ENCODE data around the gene OVOL1.
"Not testable (repeated sequence)": the region's sequence is repeated elsewhere in the genome, so short reads cannot be mapped to it uniquely, and the experiment has no call there.

OVOL1 gene

GRCh38 chr11:65762169-65762568, 24.7 kb upstream of the OVOL1 start:
- H3K4me1 ChIP-seq (ENCODE audit: control insufficient read depth, insufficient read depth, low read depth, low read length); H2BK12ac ChIP-seq (ENCODE audit: low read length in 2 of 2); H3K23ac ChIP-seq (ENCODE audit: low read length in 2 of 2); H3K36me3 ChIP-seq (ENCODE audit: control insufficient read depth in 1 of 2, insufficient read depth in 2 of 2, low read depth in 1 of 2, low read length in 2 of 2); H3K79me1 ChIP-seq (replicated peaks; ENCODE audit: low read length, poor library complexity, severe bottlenecking); H3K9me3 ChIP-seq (ENCODE audit: control insufficient read depth, low read length); H4K8ac ChIP-seq (ENCODE audit: low read length); H2BK5ac ChIP-seq (ENCODE audit: low read depth, low read length, poor library complexity, severe bottlenecking); H4K91ac ChIP-seq (ENCODE audit: low read length); H3K14ac ChIP-seq (ENCODE audit: low read length in 2 of 2); H2AFZ ChIP-seq (ENCODE audit: low read depth, low read length); H3K27ac ChIP-seq (ENCODE audit: low read length, poor library complexity, severe bottlenecking); H2AK5ac ChIP-seq (ENCODE audit: low read length, severe bottlenecking); H2BK120ac ChIP-seq (ENCODE audit: low read depth, low read length); H3K18ac ChIP-seq (ENCODE audit: low read depth in 1 of 2, low read length in 2 of 2); H3K4ac ChIP-seq (ENCODE audit: low read depth in 1 of 2, low read length in 2 of 2); H3K4me3 ChIP-seq (ENCODE audit: insufficient read depth in 1 of 2, low read depth in 1 of 2, low read length in 2 of 2); DNase-seq; H3K4me2 ChIP-seq (ENCODE audit: low read length, poor library complexity, severe bottlenecking); H3K27me3 ChIP-seq (ENCODE audit: control insufficient read depth in 1 of 2, insufficient read depth in 1 of 2, low read length in 2 of 2); H2BK15ac ChIP-seq (ENCODE audit: low read depth, poor library complexity, severe bottlenecking); H3K9ac ChIP-seq (ENCODE audit: low read length): not testable (repeated sequence)
- WGBS, result 83% methylated on average over 1 of the region's 5 CpGs

DNA sequence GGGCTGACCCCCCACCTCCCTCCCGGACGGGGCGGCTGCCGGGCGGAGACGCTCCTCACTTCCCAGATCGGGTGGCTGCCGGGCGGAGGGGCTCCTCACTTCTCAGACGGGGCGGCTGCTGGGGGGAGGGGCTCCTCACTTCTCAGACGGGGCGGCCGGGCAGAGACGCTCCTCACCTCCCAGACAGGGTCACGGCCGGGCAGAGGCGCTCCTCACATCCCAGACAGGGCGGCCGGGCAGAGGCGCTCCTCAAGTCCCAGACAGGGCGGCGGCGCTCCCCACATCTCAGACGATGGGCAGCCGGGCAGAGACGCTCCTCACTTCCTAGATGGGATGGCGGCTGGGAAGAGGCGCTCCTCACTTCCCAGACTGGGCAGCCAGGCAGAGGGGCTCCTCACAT, 24.0 kb upstream of the OVOL1 start:
- H3K14ac ChIP-seq (ENCODE audit: low read length in 2 of 2); H3K9me3 ChIP-seq (ENCODE audit: control insufficient read depth, low read length); H3K27me3 ChIP-seq (ENCODE audit: control insufficient read depth in 1 of 2, insufficient read depth in 1 of 2, low read length in 2 of 2); H2BK120ac ChIP-seq (ENCODE audit: low read depth, low read length); H3K4me1 ChIP-seq (ENCODE audit: control insufficient read depth, insufficient read depth, low read depth, low read length); H3K23ac ChIP-seq (ENCODE audit: low read length in 2 of 2); H3K4me2 ChIP-seq (ENCODE audit: low read length, poor library complexity, severe bottlenecking); H4K91ac ChIP-seq (ENCODE audit: low read length); H3K9ac ChIP-seq (ENCODE audit: low read length); H4K8ac ChIP-seq (ENCODE audit: low read length); H2BK15ac ChIP-seq (ENCODE audit: low read depth, poor library complexity, severe bottlenecking); H3K79me1 ChIP-seq (replicated peaks; ENCODE audit: low read length, poor library complexity, severe bottlenecking); H2AK5ac ChIP-seq (ENCODE audit: low read length, severe bottlenecking); H3K27ac ChIP-seq (ENCODE audit: low read length, poor library complexity, severe bottlenecking); H3K4ac ChIP-seq (ENCODE audit: low read depth in 1 of 2, low read length in 2 of 2); H3K18ac ChIP-seq (ENCODE audit: low read depth in 1 of 2, low read length in 2 of 2); H2BK5ac ChIP-seq (ENCODE audit: low read depth, low read length, poor library complexity, severe bottlenecking); H3K36me3 ChIP-seq (ENCODE audit: control insufficient read depth in 1 of 2, insufficient read depth in 2 of 2, low read depth in 1 of 2, low read length in 2 of 2); H2AFZ ChIP-seq (ENCODE audit: low read depth, low read length); H2BK12ac ChIP-seq (ENCODE audit: low read length in 2 of 2); H3K4me3 ChIP-seq (ENCODE audit: insufficient read depth in 1 of 2, low read depth in 1 of 2, low read length in 2 of 2); DNase-seq: not testable (repeated sequence)
- WGBS, result 89% methylated on average over 17 of the region's 29 CpGs

DNA sequence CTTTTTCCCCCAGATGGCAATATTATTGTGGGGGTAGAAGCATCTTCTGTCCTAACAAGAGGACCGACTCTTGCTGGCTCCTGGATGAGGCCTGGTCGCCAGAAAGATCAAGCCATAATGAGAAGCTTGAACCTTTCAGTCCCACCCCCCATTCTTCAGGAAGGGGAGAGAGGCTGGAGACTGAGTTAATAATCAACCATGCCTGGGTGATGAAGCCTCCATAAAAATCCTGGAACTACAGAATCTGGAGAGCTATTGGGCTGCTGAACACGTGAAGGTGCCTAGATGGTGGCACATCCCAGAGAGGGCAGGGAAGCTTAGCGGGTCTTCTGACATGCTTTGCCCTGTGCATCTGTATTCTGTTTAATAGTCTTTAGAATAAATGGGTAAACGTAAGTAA, 22.4 kb upstream of the OVOL1 start:
- H3K14ac ChIP-seq (ENCODE audit: low read length in 2 of 2), result no peak overlapping the region
- no peak overlapping the region for H3K18ac ChIP-seq (ENCODE audit: low read depth in 1 of 2, low read length in 2 of 2)
- H3K9me3 ChIP-seq (ENCODE audit: control insufficient read depth, low read length), result no peaks in the 10 kb centered on the region
- no peak overlapping the region for H2BK12ac ChIP-seq (ENCODE audit: low read length in 2 of 2)
- no peak overlapping the region for H3K9ac ChIP-seq (ENCODE audit: low read length)
- H2AK5ac ChIP-seq (ENCODE audit: low read length, severe bottlenecking), result no peak overlapping the region
- H2BK5ac ChIP-seq (ENCODE audit: low read depth, low read length, poor library complexity, severe bottlenecking), result no peak overlapping the region
- no peak for DNase-seq
- H3K79me1 ChIP-seq (replicated peaks; ENCODE audit: low read length, poor library complexity, severe bottlenecking), result peaks cover 1% of the 10 kb centered on the region
- no peak overlapping the region for H2BK15ac ChIP-seq (ENCODE audit: low read depth, poor library complexity, severe bottlenecking)
- no peaks in the 10 kb centered on the region for H3K36me3 ChIP-seq (ENCODE audit: control insufficient read depth in 1 of 2, insufficient read depth in 2 of 2, low read depth in 1 of 2, low read length in 2 of 2)
- H3K23ac ChIP-seq (ENCODE audit: low read length in 2 of 2), result no peak overlapping the region
- no peak overlapping the region for H3K4me3 ChIP-seq (ENCODE audit: insufficient read depth in 1 of 2, low read depth in 1 of 2, low read length in 2 of 2)
- H4K91ac ChIP-seq (ENCODE audit: low read length), result no peak overlapping the region
- WGBS, result 78% methylated on average over 4 of the region's 5 CpGs
- H3K4me1 ChIP-seq (ENCODE audit: control insufficient read depth, insufficient read depth, low read depth, low read length), result peaks cover 5% of the 10 kb centered on the region
- H2AFZ ChIP-seq (ENCODE audit: low read depth, low read length), result no peak overlapping the region
- H4K8ac ChIP-seq (ENCODE audit: low read length), result no peak overlapping the region
- no peak overlapping the region for H3K4me2 ChIP-seq (ENCODE audit: low read length, poor library complexity, severe bottlenecking)
- no peak overlapping the region for H3K4ac ChIP-seq (ENCODE audit: low read depth in 1 of 2, low read length in 2 of 2)
- no peak overlapping the region for H2BK120ac ChIP-seq (ENCODE audit: low read depth, low read length)
- H3K27ac ChIP-seq (ENCODE audit: low read length, poor library complexity, severe bottlenecking), result no peak overlapping the region
- H3K27me3 ChIP-seq (ENCODE audit: control insufficient read depth in 1 of 2, insufficient read depth in 1 of 2, low read length in 2 of 2), result no peaks in the 10 kb centered on the region

DNA sequence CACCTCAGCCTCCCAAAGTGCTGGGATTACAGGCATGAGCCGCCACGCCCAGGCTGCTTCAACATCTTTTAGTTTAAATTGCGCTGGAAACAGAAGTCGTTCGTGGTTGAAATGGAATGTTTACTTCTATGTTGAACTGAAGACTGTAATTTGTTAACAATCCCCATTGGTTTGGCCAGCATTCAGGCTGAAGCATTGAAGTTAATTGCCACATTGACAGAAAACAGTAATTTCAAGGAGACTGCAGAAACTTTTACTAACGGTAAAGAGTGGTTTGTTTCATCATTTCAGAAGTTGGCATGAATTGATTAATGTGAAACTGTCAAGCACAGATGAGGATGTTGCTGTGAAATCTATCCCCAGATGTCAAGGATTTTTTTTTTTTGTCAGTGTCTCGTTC, 20.3 kb upstream of the OVOL1 start:
- no peak overlapping the region for H2BK5ac ChIP-seq (ENCODE audit: low read depth, low read length, poor library complexity, severe bottlenecking)
- peaks cover 6% of the 10 kb centered on the region for H3K79me1 ChIP-seq (replicated peaks; ENCODE audit: low read length, poor library complexity, severe bottlenecking)
- no peak overlapping the region for H3K4me2 ChIP-seq (ENCODE audit: low read length, poor library complexity, severe bottlenecking)
- WGBS, result 49% methylated on average over 7 of the region's 7 CpGs
- H3K27ac ChIP-seq (ENCODE audit: low read length, poor library complexity, severe bottlenecking), result no peak overlapping the region
- H3K18ac ChIP-seq (ENCODE audit: low read depth in 1 of 2, low read length in 2 of 2), result no peak overlapping the region
- peaks cover 5% of the 10 kb centered on the region for H3K4me1 ChIP-seq (ENCODE audit: control insufficient read depth, insufficient read depth, low read depth, low read length)
- no peak overlapping the region for H2BK120ac ChIP-seq (ENCODE audit: low read depth, low read length)
- H3K4me3 ChIP-seq (ENCODE audit: insufficient read depth in 1 of 2, low read depth in 1 of 2, low read length in 2 of 2), result no peak overlapping the region
- H4K91ac ChIP-seq (ENCODE audit: low read length), result no peak overlapping the region
- no peak overlapping the region for H2AK5ac ChIP-seq (ENCODE audit: low read length, severe bottlenecking)
- no peaks in the 10 kb centered on the region for H3K36me3 ChIP-seq (ENCODE audit: control insufficient read depth in 1 of 2, insufficient read depth in 2 of 2, low read depth in 1 of 2, low read length in 2 of 2)
- H3K27me3 ChIP-seq (ENCODE audit: control insufficient read depth in 1 of 2, insufficient read depth in 1 of 2, low read length in 2 of 2), result no peaks in the 10 kb centered on the region
- no peak overlapping the region for H3K14ac ChIP-seq (ENCODE audit: low read length in 2 of 2)
- no peaks in the 10 kb centered on the region for H3K9me3 ChIP-seq (ENCODE audit: control insufficient read depth, low read length)
- peak; percentile 59 for DNase-seq
- no peak overlapping the region for H2BK15ac ChIP-seq (ENCODE audit: low read depth, poor library complexity, severe bottlenecking)
- H4K8ac ChIP-seq (ENCODE audit: low read length), result no peak overlapping the region
- no peak overlapping the region for H3K9ac ChIP-seq (ENCODE audit: low read length)
- no peak overlapping the region for H2AFZ ChIP-seq (ENCODE audit: low read depth, low read length)
- H3K4ac ChIP-seq (ENCODE audit: low read depth in 1 of 2, low read length in 2 of 2), result no peak overlapping the region
- no peak overlapping the region for H2BK12ac ChIP-seq (ENCODE audit: low read length in 2 of 2)
- no peak overlapping the region for H3K23ac ChIP-seq (ENCODE audit: low read length in 2 of 2)
